Mononuclear cell (primary cell): ENCODE measurements around the gene TFCP2L1. TPM values are rescaled to one million over a fixed set of nuclear protein-coding genes. Genes with fewer than 3 reads are reported as not detected.

Experiments
- H3K27me3 ChIP-seq: 2 replicates; pipeline ENCODE4 v1.6.0; 2011; ENCODE audit warnings: low read length, control low read depth; ENCODE audit not compliant: insufficient read depth
- H3K4me1 ChIP-seq: 2 replicates; pipeline ENCODE4 v1.5.1; 2011; ENCODE audit warnings: mild to moderate bottlenecking, low read length, control low read depth; ENCODE audit not compliant: insufficient read depth
- H3K4me3 ChIP-seq: 2 replicates; pipeline ENCODE4 v1.5.1; 2011; ENCODE audit warnings: mild to moderate bottlenecking, low read length, moderate library complexity
- H3K9me3 ChIP-seq: 2 replicates; pipeline ENCODE4 v1.5.1; 2011; ENCODE audit warnings: low read depth, mild to moderate bottlenecking, control low read depth, low read length
- total RNA-seq: library from RNA; depleted of rRNA; stranded (reverse); fragments of >200 nt; gene quantifications from one replicate; pipeline ENCODE4 v1.2.3, GENCODE V29; 2012

TFCP2L1 gene
- total RNA-seq, 1 donor: 0.10 TPM

DNA sequence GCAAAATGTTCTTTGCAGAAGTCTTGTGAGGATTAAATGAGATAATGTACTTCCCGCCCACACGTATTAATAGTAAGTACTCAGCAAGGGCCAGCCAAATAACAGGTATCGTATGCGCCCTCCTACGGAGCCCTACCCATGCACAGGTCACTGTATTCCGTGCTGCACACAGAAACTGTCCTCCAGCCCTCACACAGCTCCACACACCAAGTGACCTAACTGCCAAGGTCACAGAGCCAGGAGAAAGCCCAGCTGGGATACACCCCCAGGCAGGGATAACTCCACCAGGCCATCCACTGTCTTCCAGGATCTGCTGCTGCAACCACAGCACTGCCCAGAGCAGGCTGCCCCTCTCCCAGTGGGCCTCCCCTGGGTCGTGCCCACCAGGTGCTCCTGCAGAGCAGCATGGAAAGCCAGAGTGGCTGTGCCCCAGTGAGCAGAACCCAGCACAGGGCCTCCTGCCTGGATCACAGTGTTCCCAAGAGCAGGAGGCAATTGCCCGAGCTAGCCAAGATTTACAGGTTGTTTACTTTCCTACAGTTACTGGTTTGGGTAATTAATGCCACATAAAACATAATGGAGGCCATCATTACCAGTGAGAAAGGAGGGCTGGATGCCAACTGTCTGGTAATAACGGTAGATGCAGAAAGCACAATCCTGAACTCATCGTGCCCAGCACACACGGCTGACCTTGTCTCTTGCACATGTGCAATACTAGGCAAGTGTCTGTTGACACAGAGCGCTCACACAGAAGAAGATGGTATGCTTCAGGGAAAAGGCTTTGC lies 24.4 kb downstream of the TFCP2L1 start:
- no peak overlapping the region for H3K4me3 ChIP-seq
- H3K4me1 ChIP-seq: no peaks in the 10 kb centered on the region
- no peaks in the 10 kb centered on the region for H3K27me3 ChIP-seq

GRCh38 chr2:121258051-121258450 lies 27.0 kb downstream of the TFCP2L1 start:
- Histone ChIP-seq H3K9me3 (no peaks in the 10 kb centered on the region), H3K4me1 (no peaks in the 10 kb centered on the region), H3K27me3 (no peaks in the 10 kb centered on the region), H3K4me3 (no peak overlapping the region)

More for the DNA sequence above, 24.4 kb downstream of the TFCP2L1 start:
- H3K9me3 ChIP-seq: no peaks in the 10 kb centered on the region

GRCh38 chr2:121257480-121257840 lies 27.5 kb downstream of the TFCP2L1 start:
- H3K4me3 ChIP-seq: no peak overlapping the region
- H3K27me3 ChIP-seq: no peaks in the 10 kb centered on the region
- H3K9me3 ChIP-seq: no peaks in the 10 kb centered on the region
- H3K4me1 ChIP-seq: no peaks in the 10 kb centered on the region

DNA sequence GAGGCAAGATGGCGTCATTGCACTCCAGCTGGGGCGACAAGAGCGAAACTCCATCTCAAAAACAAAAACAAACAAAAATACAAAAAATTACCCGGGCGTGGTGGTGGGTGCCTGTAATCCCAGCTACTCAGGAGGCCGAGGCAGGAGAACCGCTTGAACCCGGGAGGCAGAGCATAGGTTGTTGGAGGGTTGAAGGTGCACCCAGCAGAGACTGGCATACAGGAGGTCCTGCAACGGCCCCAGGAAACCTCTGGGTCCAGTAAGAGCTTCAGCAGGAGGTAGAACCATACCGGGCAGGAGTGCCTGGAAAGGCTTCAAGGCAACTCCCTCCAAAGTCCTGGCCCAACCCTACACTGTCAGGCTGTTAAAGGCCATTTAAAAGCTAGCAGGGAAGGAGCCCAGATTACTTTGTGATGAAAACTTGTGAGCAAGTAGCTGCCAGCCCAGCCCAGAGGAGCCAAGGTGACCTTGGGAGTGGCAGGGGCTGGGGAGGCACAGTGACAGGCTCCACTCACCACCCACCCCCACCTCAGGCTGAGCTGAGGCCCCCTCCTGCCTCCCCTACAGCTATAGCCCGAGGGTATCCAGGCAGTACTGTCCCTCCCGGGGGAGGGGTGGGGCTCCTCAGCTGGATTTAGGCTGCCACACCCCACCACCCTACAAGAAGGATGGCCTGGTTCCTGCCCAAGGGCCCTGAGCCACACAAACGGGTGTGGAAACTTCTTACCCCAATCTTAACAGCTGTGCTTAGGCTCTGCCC lies 28.1 kb downstream of the TFCP2L1 start:
- no peaks in the 10 kb centered on the region for H3K9me3 ChIP-seq
- H3K4me1 ChIP-seq: no peaks in the 10 kb centered on the region
- H3K27me3 ChIP-seq: no peaks in the 10 kb centered on the region

GRCh38 chr2:121255358-121255757 lies 29.6 kb downstream of the TFCP2L1 start:
- no peaks in the 10 kb centered on the region for H3K9me3 ChIP-seq
- H3K4me1 ChIP-seq: no peaks in the 10 kb centered on the region
- no peak overlapping the region for H3K4me3 ChIP-seq
- H3K27me3 ChIP-seq: no peaks in the 10 kb centered on the region

More for the DNA sequence above, 28.1 kb downstream of the TFCP2L1 start:
- no peak overlapping the region for H3K4me3 ChIP-seq

DNA sequence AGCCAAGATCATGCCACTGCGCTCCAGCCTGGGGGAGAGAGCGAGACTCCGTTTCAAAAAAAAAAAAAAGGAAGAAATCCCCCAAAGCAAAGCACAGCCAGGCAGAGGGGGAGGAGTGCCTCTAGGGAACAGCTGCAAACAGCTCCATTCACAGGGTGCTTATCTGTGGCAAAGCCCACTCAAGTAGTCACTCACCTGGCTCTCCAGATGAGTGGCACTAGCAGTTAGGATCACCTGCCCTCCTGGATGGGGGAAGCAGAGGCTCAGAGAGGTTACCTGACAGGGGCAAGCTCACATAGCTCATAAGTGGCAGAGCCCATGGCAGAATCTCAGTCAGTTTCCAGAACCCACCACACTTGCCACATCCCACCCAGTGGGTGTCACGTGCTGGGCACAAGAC lies 30.3 kb downstream of the TFCP2L1 start:
- Histone ChIP-seq H3K9me3 (no peaks in the 10 kb centered on the region), H3K27me3 (no peaks in the 10 kb centered on the region), H3K4me1 (no peaks in the 10 kb centered on the region), H3K4me3 (no peak overlapping the region)

GRCh38 chr2:121253674-121254240 lies 31.2 kb downstream of the TFCP2L1 start:
- Histone ChIP-seq H3K4me3 (no peak overlapping the region), H3K27me3 (no peaks in the 10 kb centered on the region)

GRCh38 chr2:121253021-121253673 lies 31.9 kb downstream of the TFCP2L1 start:
- H3K27me3 ChIP-seq: no peaks in the 10 kb centered on the region
- H3K9me3 ChIP-seq: no peaks in the 10 kb centered on the region
- no peak overlapping the region for H3K4me3 ChIP-seq
- H3K4me1 ChIP-seq: no peaks in the 10 kb centered on the region

More at GRCh38 chr2:121253674-121254240, 31.2 kb downstream of the TFCP2L1 start:
- H3K9me3 ChIP-seq: no peaks in the 10 kb centered on the region
- no peaks in the 10 kb centered on the region for H3K4me1 ChIP-seq

DNA sequence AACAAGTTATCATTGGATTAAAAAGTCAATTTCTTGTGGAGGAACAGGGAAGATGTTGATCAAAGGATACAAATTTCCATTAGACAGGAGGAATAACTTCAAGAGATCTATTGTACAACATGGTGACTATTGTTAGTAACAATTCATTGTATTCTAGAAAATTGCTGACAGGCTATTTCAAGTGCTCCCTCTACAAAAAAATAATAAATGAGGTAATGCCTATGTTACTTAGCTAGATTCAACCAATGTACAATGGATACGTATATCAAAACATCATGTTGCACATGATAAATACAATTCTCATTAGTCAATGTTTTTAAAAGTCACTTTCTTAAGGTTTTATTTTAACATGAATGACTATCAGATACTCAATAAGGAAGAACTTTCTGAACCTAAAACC lies 33.5 kb downstream of the TFCP2L1 start:
- Histone ChIP-seq H3K9me3 (no peaks in the 10 kb centered on the region), H3K4me3 (no peak overlapping the region), H3K27me3 (no peaks in the 10 kb centered on the region), H3K4me1 (no peaks in the 10 kb centered on the region)

DNA sequence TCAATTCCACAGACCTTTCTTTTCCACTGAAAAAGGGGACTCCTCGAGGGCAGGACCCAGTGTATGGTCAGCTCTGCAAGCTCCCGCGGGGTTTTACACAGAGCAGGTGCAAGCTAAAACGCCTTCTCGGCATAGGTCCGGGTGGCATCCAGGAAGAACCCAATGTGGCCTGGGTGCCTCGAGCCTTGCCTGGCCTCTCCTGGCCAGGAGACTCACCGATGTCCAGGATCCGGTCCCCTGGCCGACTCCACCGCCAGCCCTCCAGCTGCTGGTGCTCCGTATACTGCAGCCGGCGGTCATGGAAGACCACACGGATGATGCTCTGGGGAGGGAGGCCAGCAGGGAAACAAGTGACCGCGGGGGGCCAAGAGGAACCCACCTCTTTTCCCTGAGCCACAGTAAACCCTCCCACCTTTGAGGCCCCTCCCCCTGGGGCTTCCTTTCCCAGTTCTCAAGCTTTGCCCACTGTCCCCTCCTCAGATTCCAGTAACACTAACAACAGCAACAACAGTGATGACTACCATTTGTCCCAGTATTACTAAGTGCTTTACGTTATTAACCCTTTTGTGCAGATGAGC lies 36.1 kb downstream of the TFCP2L1 start:
- H3K9me3 ChIP-seq: no peaks in the 10 kb centered on the region
- no peaks in the 10 kb centered on the region for H3K4me1 ChIP-seq
- H3K4me3 ChIP-seq: no peak overlapping the region
- H3K27me3 ChIP-seq: no peaks in the 10 kb centered on the region

GRCh38 chr2:121247971-121248370 lies 37.0 kb downstream of the TFCP2L1 start:
- no peaks in the 10 kb centered on the region for H3K27me3 ChIP-seq
- H3K4me3 ChIP-seq: no peak overlapping the region
- no peaks in the 10 kb centered on the region for H3K4me1 ChIP-seq
- no peaks in the 10 kb centered on the region for H3K9me3 ChIP-seq

GRCh38 chr2:121247534-121247933 lies 37.5 kb downstream of the TFCP2L1 start:
- H3K9me3 ChIP-seq: no peaks in the 10 kb centered on the region
- no peak overlapping the region for H3K4me3 ChIP-seq
- H3K27me3 ChIP-seq: no peaks in the 10 kb centered on the region
- no peaks in the 10 kb centered on the region for H3K4me1 ChIP-seq

- H3K27me3 ChIP-seq: no peaks in the 10 kb centered on the region
- H3K4me1 ChIP-seq: no peaks in the 10 kb centered on the region
- H3K9me3 ChIP-seq: no peaks in the 10 kb centered on the region
- no peak overlapping the region for H3K4me3 ChIP-seq
Measured at GRCh38 chr2:121246704-121247255, 38.2 kb downstream of the TFCP2L1 start.

- no peaks in the 10 kb centered on the region for H3K4me1 ChIP-seq
- no peaks in the 10 kb centered on the region for H3K9me3 ChIP-seq
- H3K27me3 ChIP-seq: no peaks in the 10 kb centered on the region
- H3K4me3 ChIP-seq: no peak overlapping the region
Measured at GRCh38 chr2:121245913-121246312, 39.1 kb downstream of the TFCP2L1 start.
